HepG2 (cell line): ENCODE data around the gene MAP1LC3B. TPM values are rescaled to one million over a fixed set of nuclear protein-coding genes. Genes with fewer than 3 reads are reported as not detected.

Source experiments
- ARID2 ChIP-seq: sonication (generic); formaldehyde crosslinking; IDR thresholded peaks from 2 replicates; pipeline ENCODE4 v1.8.1; 2022; ENCODE audit warnings: mild to moderate bottlenecking, missing genetic modification reagents, borderline replicate concordance
- ASH2L ChIP-seq: fragments of 300-600, 200-600 bp; sonication (generic); IDR thresholded peaks from 2 replicates; pipeline ENCODE4 v1.7.0; 2017; ENCODE audit warnings: low read depth, mild to moderate bottlenecking, moderate library complexity, mixed read lengths, low read length; ENCODE audit not compliant: insufficient read length
- CCDC6 ChIP-seq: sonication (generic); formaldehyde crosslinking; IDR thresholded peaks from 2 replicates; pipeline ENCODE4 v1.8.1; 2022; ENCODE audit warnings: mild to moderate bottlenecking, missing genetic modification reagents, moderate library complexity
- CHCHD3 ChIP-seq: sonication (generic); formaldehyde crosslinking; IDR thresholded peaks from 2 replicates; pipeline ENCODE4 v1.8.0; 2022; ENCODE audit warnings: mild to moderate bottlenecking, missing genetic modification reagents, moderate library complexity
- EZH2 ChIP-seq: conservative IDR thresholded peaks from 2 replicates; pipeline ENCODE4 v1.6.1; 2012; ENCODE audit warnings: mild to moderate bottlenecking, low read depth, low read length, moderate library complexity
- FIP1L1 ChIP-seq: fragments of 200-400 bp; formaldehyde crosslinking; IDR thresholded peaks from 2 replicates; pipeline ENCODE4 v1.6.1; 2018; ENCODE audit warnings: low read depth, mild to moderate bottlenecking, low read length, moderate library complexity, borderline replicate concordance; ENCODE audit not compliant: insufficient read depth
- FOXO1 ChIP-seq: sonication (generic); formaldehyde crosslinking; IDR thresholded peaks from 2 replicates; pipeline ENCODE4 v1.4.0; 2020; ENCODE audit warnings: missing genetic modification reagents
- GLI4 ChIP-seq: sonication (generic); formaldehyde crosslinking; IDR thresholded peaks from 2 replicates; pipeline ENCODE4 v1.5.1; 2020; ENCODE audit warnings: missing genetic modification reagents, mild to moderate bottlenecking, moderate library complexity, borderline replicate concordance
- HNF1A ChIP-seq, 2 experiments: sonication (generic) in 1 of 2; formaldehyde crosslinking in 1 of 2; IDR thresholded peaks; 2 replicates each; pipeline versions ENCODE4 v1.4.0 to v1.6.1; 2016 to 2020; ENCODE audit warnings: borderline replicate concordance in 1 of 2, low read depth in 1 of 2, mild to moderate bottlenecking in 1 of 2, missing genetic modification reagents in 1 of 2
- IKZF4 ChIP-seq: sonication (generic); formaldehyde crosslinking; IDR thresholded peaks from 2 replicates; pipeline ENCODE4 v1.5.1; 2020; ENCODE audit warnings: borderline replicate concordance, mild to moderate bottlenecking, low read depth, missing genetic modification reagents; ENCODE audit errors: not compliant biosample characterization
- JARID2 ChIP-seq: sonication (generic); formaldehyde crosslinking; IDR thresholded peaks from 2 replicates; pipeline ENCODE4 v1.8.1; 2023; ENCODE audit warnings: missing genetic modification reagents, inconsistent platforms; ENCODE audit not compliant: insufficient replicate concordance
- KAT7 ChIP-seq: IDR thresholded peaks from 2 replicates; pipeline ENCODE4 v1.6.1; 2018; ENCODE audit warnings: borderline replicate concordance, missing compliant biosample characterization
- KLF15 ChIP-seq: sonication (generic); formaldehyde crosslinking; IDR thresholded peaks from 2 replicates; pipeline ENCODE4 v1.8.1; 2023; ENCODE audit warnings: borderline replicate concordance, mild to moderate bottlenecking, inconsistent platforms, missing genetic modification reagents, mixed read lengths
- MED13 ChIP-seq: sonication (generic); formaldehyde crosslinking; IDR thresholded peaks from 2 replicates; pipeline ENCODE4 v1.5.0; 2020; ENCODE audit warnings: missing genetic modification reagents
- PCBP1 ChIP-seq: fragments of 200-400 bp; formaldehyde crosslinking; IDR thresholded peaks from 2 replicates; pipeline ENCODE4 v1.6.1; 2017; ENCODE audit warnings: mild to moderate bottlenecking, low read depth, low read length, borderline replicate concordance
- POGZ ChIP-seq: sonication (generic); formaldehyde crosslinking; IDR thresholded peaks from 2 replicates; pipeline ENCODE4 v1.4.0; 2020; ENCODE audit warnings: mild to moderate bottlenecking, missing genetic modification reagents
- PRMT3 ChIP-seq: sonication (generic); formaldehyde crosslinking; IDR thresholded peaks from 2 replicates; pipeline ENCODE4 v1.8.1; 2022; ENCODE audit warnings: low read depth, mild to moderate bottlenecking, moderate library complexity, missing genetic modification reagents, borderline replicate concordance
- REPIN1 ChIP-seq: sonication (generic); formaldehyde crosslinking; IDR thresholded peaks from 2 replicates; pipeline ENCODE4 v1.8.0; 2022; ENCODE audit warnings: missing genetic modification reagents, low read depth, mild to moderate bottlenecking, borderline replicate concordance
- RFX5 ChIP-seq: IDR thresholded peaks from 2 replicates; pipeline ENCODE4 v1.6.1; 2011; ENCODE audit warnings: low read depth, low read length, improper control_type of control experiment
- SMYD3 ChIP-seq: sonication (generic); formaldehyde crosslinking; IDR thresholded peaks from 2 replicates; pipeline ENCODE4 v1.8.1; 2023; ENCODE audit warnings: mild to moderate bottlenecking, missing genetic modification reagents
- SSRP1 ChIP-seq: IDR thresholded peaks from 2 replicates; pipeline ENCODE4 v1.6.1; 2016; ENCODE audit warnings: control low read depth
- ZBTB38 ChIP-seq: sonication (generic); formaldehyde crosslinking; IDR thresholded peaks from 2 replicates; pipeline ENCODE4 v1.5.1; 2020; ENCODE audit warnings: mild to moderate bottlenecking, missing genetic modification reagents
- ZNF234 ChIP-seq: sonication (generic); formaldehyde crosslinking; conservative IDR thresholded peaks from 2 replicates; pipeline ENCODE4 v1.5.1; 2020; ENCODE audit warnings: mild to moderate bottlenecking, missing genetic modification reagents
- ZNF761 ChIP-seq: sonication (generic); formaldehyde crosslinking; conservative IDR thresholded peaks from 2 replicates; pipeline ENCODE4 v1.4.0; 2020; ENCODE audit warnings: mild to moderate bottlenecking, missing genetic modification reagents
- ZNF879 ChIP-seq: sonication (generic); formaldehyde crosslinking; IDR thresholded peaks from 2 replicates; pipeline ENCODE4 v1.8.1; 2023; ENCODE audit warnings: missing genetic modification reagents
- ZNF883 ChIP-seq: sonication (generic); formaldehyde crosslinking; IDR thresholded peaks from 2 replicates; pipeline ENCODE4 v1.5.1; 2020; ENCODE audit warnings: mild to moderate bottlenecking, missing genetic modification reagents; ENCODE audit errors: not compliant biosample characterization
- ZSCAN9 ChIP-seq: IDR thresholded peaks from 2 replicates; pipeline ENCODE4 v1.6.1; 2016; ENCODE audit warnings: borderline replicate concordance
- polyA plus RNA-seq, 8 experiments: library from polyadenylated mRNA; depleted of rRNA in 3 of 8; stranded (reverse) in 7 of 8; unstranded in 1 of 8; fragments of >200 nt; fragmentation: Illumina TruSeq in 4 of 8; extraction: Trizol in 4 of 8; gene quantifications; 2 replicates each; pipeline versions ENCODE4 v1.2.1 to v1.2.3, GENCODE V29; 2011 to 2016; ENCODE audit warnings: low read depth in 4 of 8, missing spikeins in 1 of 8, mixed read lengths in 1 of 8; ENCODE audit not compliant: insufficient read depth in 1 of 8
- total RNA-seq, 5 experiments: library from RNA; depleted of rRNA; stranded (reverse); fragments of >200 nt; fragmentation: Illumina TruSeq; extraction: Trizol; gene quantifications; 2 replicates each; pipeline ENCODE4 v1.2.3, GENCODE V29; 2016; ENCODE audit warnings: low read depth in 1 of 5

The MAP1LC3B gene
- total and polyA plus RNA-seq, 2 of the 13 experiments (the other 11 are each of a cell fraction or from before 2014, with no cell fraction given) = 15.7 to 37.4 TPM

DNA sequence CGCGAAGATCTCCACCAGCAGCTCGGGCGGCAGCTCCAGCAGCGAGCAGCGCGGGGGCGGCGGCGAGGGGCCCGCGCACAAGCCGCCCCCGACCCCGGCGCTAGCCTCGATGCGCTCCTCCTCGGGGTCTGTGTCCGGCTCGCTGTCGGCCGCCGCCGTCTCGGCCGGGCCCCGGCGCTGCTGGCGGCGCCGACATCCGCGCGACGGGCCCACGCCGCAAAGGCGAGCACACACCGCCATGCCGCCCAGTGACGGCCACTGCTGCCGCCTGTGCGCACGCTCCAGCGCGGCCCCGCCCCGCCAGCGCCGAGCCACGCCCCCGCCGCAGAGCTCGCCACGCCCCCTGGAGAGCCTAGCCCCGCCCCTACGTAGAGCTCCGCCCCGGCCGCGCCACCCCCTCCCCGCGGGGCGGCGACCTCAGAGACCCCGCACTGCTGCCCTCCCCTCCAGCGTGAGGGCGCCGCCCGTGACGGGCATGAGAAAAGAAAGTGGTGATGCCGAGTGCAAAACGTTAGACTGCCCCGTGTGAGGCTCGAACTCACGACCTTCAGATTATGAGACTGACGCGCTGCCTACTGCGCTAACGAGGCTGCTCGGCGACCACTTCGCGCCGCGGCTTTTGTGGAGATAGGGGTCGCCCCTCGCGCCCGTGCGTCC, 8.5 kb upstream of the MAP1LC3B start, which contains the start of gene FBXO31 (continued):
- TF ChIP-seq JARID2 (no peak), RFX5 (no peak), GLI4 (CRISPR knock-in tag) (no peak; the same call in 1 of the 2 replicates), ARID2 (CRISPR knock-in tag) (0 out of 2 replicates have a peak, but pooled peaks have one; percentile 60), HNF1A (IDR thresholded peaks at IDR 0.05; ENCODE audit: low read depth) (0 out of 2 replicates have a peak, but pooled peaks have one; percentile 52), HNF1A (CRISPR knock-in tag; IDR thresholded peaks at IDR 0.05; ENCODE audit: borderline replicate concordance) (no peak; the same call in 1 of the 2 replicates), IKZF4 (CRISPR knock-in tag) (peak; percentile 84), REPIN1 (CRISPR knock-in tag) (peak; percentile 97; the same call in 1 of the 2 replicates), CHCHD3 (no peak; the same call in 1 of the 2 replicates), ZNF883 (CRISPR knock-in tag) (no peak), SSRP1 (peak; percentile 97), FOXO1 (CRISPR knock-in tag) (peak; percentile 87), ZNF234 (CRISPR knock-in tag) (no peak), PCBP1 (no peak), ZBTB38 (CRISPR knock-in tag) (peak; percentile 88), PRMT3 (CRISPR knock-in tag) (peak; percentile 97), KAT7 (CRISPR knock-in tag) (peak; percentile 65), KLF15 (CRISPR knock-in tag) (peak; percentile 81; the same call in 1 of the 2 replicates), MED13 (peak; percentile 85; the same call in 1 of the 2 replicates), ASH2L (no peak), EZH2 (no peak), CCDC6 (CRISPR knock-in tag) (peak; percentile 99), FIP1L1 (no peak), ZNF879 (no peak), ZSCAN9 (peak; percentile 75; the same call in 1 of the 2 replicates), ZNF761 (CRISPR knock-in tag) (peak; percentile 82), SMYD3 (CRISPR knock-in tag) (peak; percentile 89; the same call in 1 of the 2 replicates), POGZ (CRISPR knock-in tag) (peak; percentile 76)
